T-helper 17 cell (primary cell): Measurements from ENCODE around the gene RPN2. TPM values are rescaled to one million over a fixed set of nuclear protein-coding genes. Genes with fewer than 3 reads are reported as not detected.

ENCODE experiments used
- ATAC-seq: fragments of 150-1000 bp; cut with Tn5 transposase; 2 replicates; pipeline ENCODE4 v1.10.0; 2021; ENCODE audit warnings: mild to moderate bottlenecking, moderate library complexity
- DNase-seq, 3 donors: peaks; one replicate each; pipeline versions ENCODE4 v3.0.0 to v3.0.0-alpha.2; 2020 to 2021
- H3K9me3 ChIP-seq: one replicate; pipeline ENCODE4 v1.7.0; 2013; ENCODE audit warnings: low read length, mild to moderate bottlenecking; ENCODE audit not compliant: control insufficient read depth, poor library complexity, severe bottlenecking
- H3K27ac Mint-ChIP-seq: one replicate; pipeline ENCODE4 v1.8.0; 2022; ENCODE audit warnings: mild to moderate bottlenecking, moderate library complexity, mixed read lengths
- H3K27me3 Mint-ChIP-seq: one replicate; pipeline ENCODE4 v1.8.0; 2022; ENCODE audit warnings: mixed read lengths
- H3K36me3 Mint-ChIP-seq: one replicate; pipeline ENCODE4 v1.8.0; 2022; ENCODE audit warnings: low read depth, mixed read lengths
- H3K4me1 Mint-ChIP-seq: one replicate; pipeline ENCODE4 v1.8.0; 2022; ENCODE audit warnings: mild to moderate bottlenecking, mixed read lengths
- H3K4me3 Mint-ChIP-seq: one replicate; pipeline ENCODE4 v1.8.0; 2022; ENCODE audit warnings: mild to moderate bottlenecking, moderate library complexity, mixed read lengths
- total RNA-seq, 4 donors: library from RNA in 2 of 4; stranded (reverse) in 2 of 4; gene quantifications; one replicate each; pipeline ENCODE4 v1.2.3 and lab custom pipeline; 2022 to 2026

RPN2 gene
- total RNA-seq, 2 donors from 2014 or later: 107 to 120 TPM

- H3K27ac Mint-ChIP-seq: no peak overlapping the region
- H3K4me3 Mint-ChIP-seq: no peak overlapping the region
- DNase-seq: no peak
- no peaks in the 10 kb centered on the region for H3K36me3 Mint-ChIP-seq
- no peaks in the 10 kb centered on the region for H3K9me3 ChIP-seq
- no peak for ATAC-seq
- peaks cover 43% of the 10 kb centered on the region for H3K27me3 Mint-ChIP-seq
- H3K4me1 Mint-ChIP-seq: peaks cover 2% of the 10 kb centered on the region
Observed at GRCh38 chr20:37259865-37260264, 80.7 kb downstream of the RPN2 start.

DNA sequence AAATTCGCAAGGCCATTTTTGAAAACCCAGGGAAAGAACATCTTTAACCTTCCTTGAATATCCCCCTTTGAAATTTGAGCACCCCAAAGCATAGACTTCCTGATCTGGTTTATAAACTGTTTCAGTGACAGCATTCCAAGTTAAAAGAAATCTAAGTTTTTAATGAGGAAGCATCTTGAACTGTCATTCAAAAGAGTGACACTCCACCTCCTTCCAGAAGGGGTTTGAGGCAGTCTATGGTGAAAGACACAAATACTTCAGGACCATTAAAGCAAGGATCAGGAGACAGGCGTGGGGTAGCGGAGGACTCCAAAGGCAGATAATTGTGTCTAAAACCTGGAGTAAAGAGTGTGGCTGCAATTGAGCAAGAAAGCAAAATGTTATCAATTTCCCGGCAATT is 81.8 kb downstream of the RPN2 start:
- Mint-ChIP-seq H3K4me3 (no peak overlapping the region), H3K27me3 (peaks cover 43% of the 10 kb centered on the region), H3K27ac (no peak overlapping the region), H3K4me1 (peaks cover 2% of the 10 kb centered on the region), H3K36me3 (no peaks in the 10 kb centered on the region)
- no peak for DNase-seq
- ATAC-seq: no peak
- no peaks in the 10 kb centered on the region for H3K9me3 ChIP-seq

DNA sequence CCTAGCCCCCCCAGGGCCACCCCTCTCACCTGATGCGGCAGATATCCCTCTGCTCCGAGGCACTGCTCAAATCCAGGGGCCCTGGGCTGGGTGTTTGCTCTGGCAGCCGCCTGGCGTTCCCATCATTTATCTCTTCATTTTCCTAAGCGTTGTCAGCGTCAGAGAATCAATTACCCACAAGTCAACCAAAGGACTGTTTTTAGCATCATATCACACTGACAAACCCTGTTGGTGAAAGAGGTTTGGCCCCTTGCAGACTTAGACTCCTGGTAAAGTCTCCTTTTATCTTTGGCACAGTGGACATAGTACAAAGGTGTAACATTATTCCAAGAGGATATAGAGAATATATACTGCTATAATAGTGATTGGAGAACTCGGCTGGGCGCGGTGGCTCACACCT is 82.6 kb downstream of the RPN2 start, which contains the start of gene GHRH:
Gene GHRH, minus strand, starts transcription at position 101 of the 400 bp plus-strand sequence. CDS start 4,925 bp downstream, outside the sequence.
- H3K36me3 Mint-ChIP-seq: no peaks in the 10 kb centered on the region
- H3K9me3 ChIP-seq: no peaks in the 10 kb centered on the region
- H3K4me1 Mint-ChIP-seq: peaks cover 2% of the 10 kb centered on the region
- no peak within 1 kb of the TSS for H3K4me3 Mint-ChIP-seq
- DNase-seq (no peak), ATAC-seq (no peak)
- peaks cover 45% of the 10 kb centered on the region for H3K27me3 Mint-ChIP-seq
- H3K27ac Mint-ChIP-seq: no peak within 1 kb of the TSS

DNA sequence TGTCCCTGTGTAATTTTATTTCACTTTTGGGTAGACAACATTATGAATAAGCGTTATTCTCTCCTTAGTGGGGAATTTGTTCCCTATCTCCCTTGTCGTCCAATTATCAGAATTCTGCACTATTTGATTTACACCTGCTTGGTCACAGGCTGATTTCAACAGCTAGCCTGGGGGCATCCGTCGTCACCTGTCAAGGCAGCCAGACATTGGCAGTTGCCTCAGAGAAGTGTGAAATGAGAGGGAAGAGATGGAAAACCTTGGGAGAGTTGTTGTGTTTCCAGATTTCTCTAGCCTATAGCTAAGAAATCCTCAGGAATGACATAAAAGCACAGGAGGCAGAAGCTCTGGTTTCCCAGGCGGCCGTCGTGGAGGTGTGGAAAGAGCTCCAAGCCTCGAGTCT is 83.4 kb downstream of the RPN2 start:
- DNase-seq (no peak), ATAC-seq (no peak)
- H3K4me3 Mint-ChIP-seq: no peak overlapping the region
- peaks cover 2% of the 10 kb centered on the region for H3K4me1 Mint-ChIP-seq
- H3K27ac Mint-ChIP-seq: no peak overlapping the region
- no peaks in the 10 kb centered on the region for H3K36me3 Mint-ChIP-seq
- no peaks in the 10 kb centered on the region for H3K9me3 ChIP-seq
- peaks cover 52% of the 10 kb centered on the region for H3K27me3 Mint-ChIP-seq

DNA sequence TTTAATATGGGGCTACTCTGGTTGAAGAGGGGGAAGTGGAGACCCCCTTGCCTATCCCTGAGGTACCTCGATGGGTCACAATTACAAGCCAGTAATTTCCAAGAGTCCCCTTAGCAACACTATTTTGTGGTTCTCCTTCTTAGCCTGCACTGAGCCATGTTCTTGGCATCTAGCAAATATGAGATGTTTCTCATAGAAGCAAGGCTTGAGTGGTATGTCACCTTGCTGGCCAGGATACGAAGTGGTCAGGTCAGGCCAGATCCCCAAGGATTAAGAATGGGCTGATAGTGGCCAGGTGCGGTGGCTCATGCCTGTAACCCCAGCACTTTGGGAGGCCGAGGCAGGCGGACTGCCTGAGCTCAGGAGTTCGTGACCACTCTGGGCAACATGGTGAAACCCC is 84.6 kb downstream of the RPN2 start:
- H3K4me3 Mint-ChIP-seq: no peak overlapping the region
- no peaks in the 10 kb centered on the region for H3K9me3 ChIP-seq
- no peaks in the 10 kb centered on the region for H3K4me1 Mint-ChIP-seq
- peaks cover 44% of the 10 kb centered on the region for H3K27me3 Mint-ChIP-seq
- H3K27ac Mint-ChIP-seq: no peak overlapping the region
- DNase-seq (no peak), ATAC-seq (no peak)
- H3K36me3 Mint-ChIP-seq: no peaks in the 10 kb centered on the region

GRCh38 chr20:37265152-37265551 is 86.0 kb downstream of the RPN2 start:
- Mint-ChIP-seq H3K4me1 (no peaks in the 10 kb centered on the region), H3K4me3 (no peak overlapping the region), H3K27me3 (peaks cover 31% of the 10 kb centered on the region), H3K27ac (no peak overlapping the region), H3K36me3 (no peaks in the 10 kb centered on the region)
- DNase-seq (no peak), ATAC-seq (peak; percentile 48)
- no peaks in the 10 kb centered on the region for H3K9me3 ChIP-seq

GRCh38 chr20:37266940-37267666 is 88.0 kb downstream of the RPN2 start:
- peaks cover 16% of the 10 kb centered on the region for H3K27me3 Mint-ChIP-seq
- DNase-seq: no peak
- H3K36me3 Mint-ChIP-seq: no peaks in the 10 kb centered on the region
- ATAC-seq: no peak
- no peaks in the 10 kb centered on the region for H3K4me1 Mint-ChIP-seq
- no peak overlapping the region for H3K4me3 Mint-ChIP-seq
- no peak overlapping the region for H3K27ac Mint-ChIP-seq
- no peaks in the 10 kb centered on the region for H3K9me3 ChIP-seq

GRCh38 chr20:37267667-37268313 is 88.7 kb downstream of the RPN2 start:
- ATAC-seq: no peak
- Mint-ChIP-seq H3K36me3 (no peaks in the 10 kb centered on the region), H3K4me3 (no peak overlapping the region), H3K4me1 (no peaks in the 10 kb centered on the region), H3K27me3 (peaks cover 10% of the 10 kb centered on the region), H3K27ac (no peak overlapping the region)
- no peak for DNase-seq
- no peaks in the 10 kb centered on the region for H3K9me3 ChIP-seq

- Mint-ChIP-seq H3K4me3 (no peak overlapping the region), H3K4me1 (no peaks in the 10 kb centered on the region), H3K36me3 (no peaks in the 10 kb centered on the region), H3K27ac (no peak overlapping the region), H3K27me3 (peaks cover 9% of the 10 kb centered on the region)
- DNase-seq: no peak
- peak; percentile 68 for ATAC-seq
- H3K9me3 ChIP-seq: no peaks in the 10 kb centered on the region
Observed at GRCh38 chr20:37270576-37271420, 91.7 kb downstream of the RPN2 start.

- H3K36me3 Mint-ChIP-seq: no peaks in the 10 kb centered on the region
- H3K27ac Mint-ChIP-seq: no peak overlapping the region
- ATAC-seq (no peak), DNase-seq (no peak)
- H3K4me1 Mint-ChIP-seq: no peaks in the 10 kb centered on the region
- no peak overlapping the region for H3K4me3 Mint-ChIP-seq
- peaks cover 9% of the 10 kb centered on the region for H3K27me3 Mint-ChIP-seq
- H3K9me3 ChIP-seq: no peaks in the 10 kb centered on the region
Observed at GRCh38 chr20:37271421-37271768, 92.3 kb downstream of the RPN2 start.

- peaks cover 7% of the 10 kb centered on the region for H3K4me1 Mint-ChIP-seq
- no peak overlapping the region for H3K4me3 Mint-ChIP-seq
- H3K27ac Mint-ChIP-seq: no peak overlapping the region
- DNase-seq (no peak), ATAC-seq (no peak)
- H3K9me3 ChIP-seq: no peaks in the 10 kb centered on the region
- no peaks in the 10 kb centered on the region for H3K27me3 Mint-ChIP-seq
- no peaks in the 10 kb centered on the region for H3K36me3 Mint-ChIP-seq
Observed at GRCh38 chr20:37273988-37274387, 94.9 kb downstream of the RPN2 start.

DNA sequence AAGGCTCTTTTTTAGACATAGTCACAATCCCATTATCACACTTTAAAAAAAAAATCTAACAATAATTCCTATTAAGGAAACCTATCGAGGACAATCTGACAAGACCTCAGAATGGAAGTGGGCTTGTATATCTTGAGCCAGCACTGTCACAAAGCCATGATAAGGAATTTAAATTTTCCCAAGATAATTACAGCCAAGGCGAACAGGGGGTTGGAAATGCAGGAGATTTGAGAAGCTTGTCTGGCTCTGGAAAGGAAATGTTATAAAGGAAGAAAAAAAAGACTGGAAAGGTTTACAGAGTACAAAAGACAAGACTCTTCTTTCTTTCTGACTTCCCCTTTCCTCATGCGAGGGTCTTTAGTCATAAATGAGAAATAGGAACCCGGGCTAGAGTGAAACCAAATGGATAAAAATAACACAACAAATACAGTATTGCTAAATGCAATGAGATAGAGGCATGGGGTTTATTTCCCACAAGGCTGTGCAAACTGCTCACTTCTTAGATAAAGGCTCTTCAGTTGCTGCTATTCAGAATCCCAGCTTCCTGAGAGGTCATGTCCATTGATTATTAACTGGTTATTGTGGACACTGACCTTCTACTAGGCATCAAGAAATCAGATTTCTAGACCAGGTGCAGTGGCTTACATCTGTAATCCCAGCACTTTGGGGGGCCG is 95.9 kb downstream of the RPN2 start:
- no peak overlapping the region for H3K27ac Mint-ChIP-seq
- no peaks in the 10 kb centered on the region for H3K36me3 Mint-ChIP-seq
- DNase-seq (no peak), ATAC-seq (no peak)
- H3K27me3 Mint-ChIP-seq: no peaks in the 10 kb centered on the region
- H3K9me3 ChIP-seq: no peaks in the 10 kb centered on the region
- H3K4me3 Mint-ChIP-seq: no peak overlapping the region
- peaks cover 7% of the 10 kb centered on the region for H3K4me1 Mint-ChIP-seq
